ENCODE measurements around the gene GOLPH3. TPM values are rescaled to one million over a fixed set of nuclear protein-coding genes. Genes with fewer than 3 reads are reported as not detected.
"Not testable (repeated sequence)": the region's sequence is repeated elsewhere in the genome, so short reads cannot be mapped to it uniquely, and the experiment has no call there.

Gene GOLPH3
- total and polyA plus RNA-seq, 8 donors: 77.0 to 93.8 (median 85.6) TPM

DNA sequence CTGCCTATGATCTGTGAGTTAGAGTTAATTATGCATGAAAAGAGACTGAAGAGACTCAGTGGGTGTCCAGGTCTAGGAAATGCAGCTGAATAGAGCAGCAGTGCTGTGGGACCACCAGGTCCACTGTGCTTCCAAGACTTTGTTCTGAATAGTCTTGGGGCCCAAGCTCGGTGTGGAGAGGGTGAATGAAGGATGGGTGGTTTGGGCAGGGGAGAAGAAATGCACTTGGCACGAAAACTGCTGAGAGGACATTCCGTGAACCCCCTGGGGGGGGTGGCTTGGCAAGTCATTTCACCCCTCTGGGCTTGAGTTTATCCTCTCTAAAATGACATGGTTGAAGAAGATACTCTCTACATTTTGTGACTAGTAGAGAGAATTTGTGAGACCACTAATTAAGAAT is 36.0 kb upstream of the GOLPH3 start:
- peaks cover 0 to 17% of the 10 kb centered on the region in 2 donors for H3K4me1 ChIP-seq
- no peak overlapping the region for H3K27ac ChIP-seq
- no peak for ATAC-seq
- H3K4me3 ChIP-seq: no peak overlapping the region
- no peak for DNase-seq
- intact Hi-C loops (cut with DNase I): no loop called here
- H3K27me3 ChIP-seq: no peaks in the 10 kb centered on the region
- no peaks in the 10 kb centered on the region for H3K36me3 ChIP-seq
- TF ChIP-seq CTCF (IDR thresholded peaks at IDR 0.05): no peak
- H3K9me3 ChIP-seq: no peaks in the 10 kb centered on the region

- intact Hi-C loops (cut with DNase I); H3K27ac ChIP-seq; H3K27me3 ChIP-seq; H3K9me3 ChIP-seq; DNase-seq; H3K36me3 ChIP-seq; ATAC-seq; H3K4me3 ChIP-seq: not testable (repeated sequence)
- H3K4me1 ChIP-seq: peaks cover 0 to 17% of the 10 kb centered on the region in 2 donors
Measured at GRCh38 chr5:32208837-32209236, 34.7 kb upstream of the GOLPH3 start.

DNA sequence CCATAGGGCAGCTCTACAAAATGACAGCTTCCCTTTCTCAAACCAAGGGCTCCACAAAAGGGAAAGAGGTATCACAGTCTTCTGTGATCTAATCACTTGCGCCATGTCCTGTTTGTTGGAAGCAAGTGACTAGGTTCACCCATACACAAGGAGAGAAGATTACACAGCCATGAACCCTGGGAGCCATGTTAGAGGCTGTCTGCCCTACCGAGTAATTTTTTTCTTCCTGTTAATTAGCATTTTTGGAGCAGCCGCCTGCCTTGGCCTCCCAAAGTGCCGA is 33.2 kb upstream of the GOLPH3 start:
- Histone ChIP-seq H3K27me3 (no peaks in the 10 kb centered on the region), H3K4me3 (no peak overlapping the region), H3K9me3 (no peaks in the 10 kb centered on the region), H3K36me3 (no peaks in the 10 kb centered on the region), H3K4me1 (peaks cover 0 to 30% of the 10 kb centered on the region in 2 donors), H3K27ac (peak overlapping the region in 1 of 2 donors; percentile 37)
- ATAC-seq (no peak), DNase-seq (no peak)
- no peak for TF ChIP-seq CTCF (IDR thresholded peaks at IDR 0.05)
- intact Hi-C loops (cut with DNase I): no loop called here

- peak overlapping the region in 1 of 2 donors; percentile 37 for H3K27ac ChIP-seq
- DNase-seq (no peak), ATAC-seq (no peak)
- no peaks in the 10 kb centered on the region for H3K36me3 ChIP-seq
- H3K9me3 ChIP-seq: no peaks in the 10 kb centered on the region
- no peak for TF ChIP-seq CTCF (IDR thresholded peaks at IDR 0.05)
- H3K27me3 ChIP-seq: no peaks in the 10 kb centered on the region
- intact Hi-C loops (cut with DNase I): no loop called here
- H3K4me3 ChIP-seq: no peak overlapping the region
- peaks cover 0 to 32% of the 10 kb centered on the region in 2 donors for H3K4me1 ChIP-seq
Measured at GRCh38 chr5:32206509-32207354, 32.6 kb upstream of the GOLPH3 start.

DNA sequence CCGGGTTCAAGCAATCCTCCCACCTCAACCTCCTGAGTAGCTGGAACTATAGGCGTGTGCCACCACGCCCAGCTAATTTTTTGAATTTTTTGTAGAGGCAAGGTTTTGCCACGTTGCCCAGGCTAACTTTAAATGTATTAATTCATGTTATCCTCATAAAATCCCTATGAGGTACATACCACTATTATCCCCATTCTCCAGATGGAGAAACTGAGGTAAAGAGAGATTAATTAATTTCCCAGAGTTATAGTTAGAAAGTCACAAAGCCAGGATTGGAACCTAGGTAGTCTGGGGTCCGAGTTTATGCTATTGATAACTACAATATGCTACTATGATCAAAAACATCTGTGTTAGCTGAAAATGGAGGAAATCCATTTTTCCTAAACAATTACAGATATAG is 31.9 kb upstream of the GOLPH3 start:
- H3K4me1 ChIP-seq: peaks cover 0 to 34% of the 10 kb centered on the region in 2 donors
- no peak overlapping the region for H3K27ac ChIP-seq
- H3K9me3 ChIP-seq: no peaks in the 10 kb centered on the region
- TF ChIP-seq CTCF (IDR thresholded peaks at IDR 0.05): no peak
- no peaks in the 10 kb centered on the region for H3K27me3 ChIP-seq
- H3K36me3 ChIP-seq: no peaks in the 10 kb centered on the region
- no peak for ATAC-seq
- no peak for DNase-seq
- intact Hi-C loops (cut with DNase I): no loop called here
- no peak overlapping the region for H3K4me3 ChIP-seq

DNA sequence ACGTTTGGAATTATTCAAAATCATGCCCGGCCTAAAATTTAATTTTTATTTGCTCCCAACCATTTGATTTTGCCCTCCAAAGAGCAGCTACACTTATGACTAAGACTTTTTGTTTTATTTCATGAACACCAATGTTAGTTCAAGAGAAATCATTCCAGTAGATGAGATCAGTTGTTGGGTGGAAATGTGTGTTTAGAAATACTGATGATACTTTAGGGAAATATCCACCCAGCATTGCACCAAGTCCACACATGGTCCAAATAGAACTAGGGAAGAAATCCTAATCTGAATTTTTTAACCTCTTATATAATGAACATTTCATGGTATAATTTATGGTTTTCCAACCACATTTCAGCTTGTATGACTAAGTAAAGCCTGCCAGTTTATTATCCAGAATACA is 28.3 kb upstream of the GOLPH3 start:
- intact Hi-C loops (cut with DNase I): no loop called here
- Histone ChIP-seq H3K36me3 (no peaks in the 10 kb centered on the region), H3K4me1 (peaks cover 0 to 28% of the 10 kb centered on the region in 2 donors), H3K4me3 (no peak overlapping the region), H3K27me3 (no peaks in the 10 kb centered on the region), H3K27ac (no peak overlapping the region), H3K9me3 (no peaks in the 10 kb centered on the region)
- no peak for TF ChIP-seq CTCF (IDR thresholded peaks at IDR 0.05)
- ATAC-seq (no peak), DNase-seq (no peak)
